Measurements from ENCODE around the gene SGO2.

The SGO2 gene, protein sequence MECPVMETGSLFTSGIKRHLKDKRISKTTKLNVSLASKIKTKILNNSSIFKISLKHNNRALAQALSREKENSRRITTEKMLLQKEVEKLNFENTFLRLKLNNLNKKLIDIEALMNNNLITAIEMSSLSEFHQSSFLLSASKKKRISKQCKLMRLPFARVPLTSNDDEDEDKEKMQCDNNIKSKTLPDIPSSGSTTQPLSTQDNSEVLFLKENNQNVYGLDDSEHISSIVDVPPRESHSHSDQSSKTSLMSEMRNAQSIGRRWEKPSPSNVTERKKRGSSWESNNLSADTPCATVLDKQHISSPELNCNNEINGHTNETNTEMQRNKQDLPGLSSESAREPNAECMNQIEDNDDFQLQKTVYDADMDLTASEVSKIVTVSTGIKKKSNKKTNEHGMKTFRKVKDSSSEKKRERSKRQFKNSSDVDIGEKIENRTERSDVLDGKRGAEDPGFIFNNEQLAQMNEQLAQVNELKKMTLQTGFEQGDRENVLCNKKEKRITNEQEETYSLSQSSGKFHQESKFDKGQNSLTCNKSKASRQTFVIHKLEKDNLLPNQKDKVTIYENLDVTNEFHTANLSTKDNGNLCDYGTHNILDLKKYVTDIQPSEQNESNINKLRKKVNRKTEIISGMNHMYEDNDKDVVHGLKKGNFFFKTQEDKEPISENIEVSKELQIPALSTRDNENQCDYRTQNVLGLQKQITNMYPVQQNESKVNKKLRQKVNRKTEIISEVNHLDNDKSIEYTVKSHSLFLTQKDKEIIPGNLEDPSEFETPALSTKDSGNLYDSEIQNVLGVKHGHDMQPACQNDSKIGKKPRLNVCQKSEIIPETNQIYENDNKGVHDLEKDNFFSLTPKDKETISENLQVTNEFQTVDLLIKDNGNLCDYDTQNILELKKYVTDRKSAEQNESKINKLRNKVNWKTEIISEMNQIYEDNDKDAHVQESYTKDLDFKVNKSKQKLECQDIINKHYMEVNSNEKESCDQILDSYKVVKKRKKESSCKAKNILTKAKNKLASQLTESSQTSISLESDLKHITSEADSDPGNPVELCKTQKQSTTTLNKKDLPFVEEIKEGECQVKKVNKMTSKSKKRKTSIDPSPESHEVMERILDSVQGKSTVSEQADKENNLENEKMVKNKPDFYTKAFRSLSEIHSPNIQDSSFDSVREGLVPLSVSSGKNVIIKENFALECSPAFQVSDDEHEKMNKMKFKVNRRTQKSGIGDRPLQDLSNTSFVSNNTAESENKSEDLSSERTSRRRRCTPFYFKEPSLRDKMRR

DNA sequence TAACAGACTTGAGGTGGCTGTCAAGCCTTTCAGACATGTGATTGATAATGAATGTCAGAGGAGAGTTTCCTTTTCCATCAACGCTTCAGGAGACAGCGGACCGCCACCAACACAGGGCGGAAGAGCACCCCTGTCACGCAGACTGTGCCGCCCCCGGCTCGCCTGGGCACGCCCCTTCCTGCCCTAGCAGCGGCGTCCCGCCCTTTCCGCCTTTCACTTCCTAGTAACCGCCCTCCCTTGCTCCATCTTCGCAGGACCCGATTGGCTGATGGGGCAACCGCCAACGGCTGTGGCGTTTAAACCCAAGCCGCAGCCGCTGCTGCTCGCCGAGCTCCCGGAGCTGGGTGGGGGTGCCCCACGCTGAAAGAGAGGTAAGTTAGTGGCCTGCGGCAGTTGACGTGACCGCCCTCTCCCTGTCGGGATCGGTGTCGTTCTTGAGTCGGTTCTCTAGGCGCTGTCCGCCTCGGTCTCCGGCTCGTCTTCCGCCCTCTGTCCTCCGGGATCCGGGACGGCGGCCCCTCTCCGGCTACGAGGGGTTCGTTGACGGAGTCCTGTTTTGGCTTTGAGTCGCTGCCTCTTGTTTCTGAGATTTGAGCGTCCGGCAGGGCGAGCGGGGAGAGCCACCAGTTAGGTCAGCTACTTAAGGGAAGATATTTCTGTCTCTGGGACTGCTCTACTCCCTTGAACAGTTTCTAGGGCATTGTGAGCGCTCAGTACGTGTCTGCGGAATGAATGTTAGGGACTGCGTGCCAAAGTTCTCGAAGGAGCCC is at the start of gene SGO2:
SGO2 (plus strand) TSS at position 326 of the 770 bp plus-strand sequence. CDS start 6,769 bp downstream, outside the sequence.
- peak; percentile 93 for DNase-seq

DNA sequence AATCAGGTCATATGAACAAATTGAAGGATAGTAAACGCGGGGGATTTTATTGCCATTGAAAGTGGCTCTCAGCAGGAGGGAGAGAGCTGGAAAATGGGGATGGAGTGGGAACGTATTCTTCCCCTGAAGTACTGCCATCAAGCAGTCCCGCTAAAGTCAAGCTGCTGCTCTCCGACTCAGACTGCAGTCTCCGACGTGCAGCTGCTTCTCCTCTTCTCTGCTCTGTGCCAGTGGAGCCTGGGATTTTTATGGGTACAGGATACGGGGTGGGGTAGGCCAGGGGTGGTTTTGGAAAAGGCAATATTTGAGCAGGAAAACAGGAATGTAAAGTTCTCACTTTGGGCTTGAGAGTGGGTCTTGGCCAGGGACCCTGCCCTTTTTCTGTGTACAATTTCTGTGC is 49.2 kb upstream of the SGO2 start:
- no peak for DNase-seq

DNA sequence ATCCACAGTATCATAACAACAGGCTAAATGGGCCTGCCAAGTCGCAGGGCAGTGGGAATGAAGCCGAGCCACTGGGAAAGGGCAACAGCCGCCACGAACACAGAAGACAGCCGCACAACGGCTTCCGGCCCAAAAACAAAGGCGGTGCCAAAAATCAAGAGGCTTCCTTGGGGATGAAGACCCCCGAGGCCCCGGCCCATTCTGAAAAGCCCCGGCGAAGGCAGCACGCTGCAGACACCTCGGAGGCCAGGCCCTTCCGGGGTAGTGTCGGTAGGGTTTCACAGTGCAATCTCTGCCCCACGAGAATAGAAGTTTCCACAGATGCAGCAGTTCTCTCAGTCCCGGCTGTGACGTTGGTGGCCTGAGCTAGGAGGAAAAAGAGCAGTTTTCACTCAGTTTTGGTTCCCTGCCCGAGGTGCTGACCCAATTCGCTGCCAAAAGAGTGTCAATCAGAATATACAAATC is 48.3 kb upstream of the SGO2 start:
- no peak for DNase-seq

DNA sequence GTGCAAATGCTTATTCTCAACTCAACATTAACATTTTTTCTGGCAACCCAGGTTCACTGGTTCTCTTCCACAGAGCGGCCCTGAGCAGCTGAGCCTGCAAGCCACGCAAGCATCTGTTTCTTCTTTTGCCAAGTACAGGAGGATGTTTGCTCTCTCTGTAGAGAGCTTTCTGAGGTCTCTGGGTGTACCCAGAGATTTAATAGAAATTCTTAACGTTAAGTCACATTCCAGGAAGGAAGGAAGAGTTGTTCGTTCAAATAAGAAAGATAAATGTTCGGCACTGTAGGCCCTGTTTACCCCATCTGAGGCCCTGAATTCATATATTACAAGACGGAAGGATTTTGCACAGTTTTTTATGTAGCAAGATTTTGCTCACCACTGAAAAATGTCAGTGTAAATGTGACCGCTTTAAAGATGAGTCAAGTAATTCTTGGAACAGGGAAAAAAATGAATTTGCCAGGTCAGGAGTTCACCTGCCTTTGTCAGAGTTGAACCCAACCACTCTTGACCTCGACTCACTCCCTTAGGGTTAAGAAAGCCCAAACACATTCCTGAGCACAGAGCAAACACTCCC is 46.2 kb upstream of the SGO2 start:
- no peak for DNase-seq

GRCh38 chr2:200482194-200482593 is 43.8 kb upstream of the SGO2 start:
- DNase-seq, result no peak

GRCh38 chr2:200483729-200484198 is 42.2 kb upstream of the SGO2 start:
- no peak for DNase-seq

DNA sequence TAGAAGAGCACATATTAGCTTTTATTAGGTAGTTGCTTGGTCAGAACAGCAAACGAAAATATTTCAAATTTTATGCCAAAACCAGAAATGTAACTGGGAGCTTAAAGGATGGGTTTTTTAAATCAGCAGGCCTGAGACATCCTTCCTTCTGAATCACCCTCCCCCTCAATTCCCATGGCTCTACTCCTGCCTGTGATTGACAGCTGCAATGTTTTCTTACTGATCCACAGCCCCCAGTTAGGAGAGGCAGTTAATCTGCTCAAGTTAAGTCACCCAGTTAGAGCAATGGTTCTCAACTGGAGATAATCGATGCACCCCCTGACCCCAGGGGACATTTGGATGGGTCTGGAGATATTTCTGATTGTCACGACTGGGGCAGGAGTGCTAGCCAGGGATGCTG is 41.1 kb upstream of the SGO2 start:
- DNase-seq, result no peak

- DNase-seq, result no peak
Observed at GRCh38 chr2:200486529-200486928, 39.5 kb upstream of the SGO2 start.

GRCh38 chr2:200488169-200488568 is 37.8 kb upstream of the SGO2 start:
- DNase-seq, result no peak

GRCh38 chr2:200490001-200490400 is 36.0 kb upstream of the SGO2 start:
- no peak for DNase-seq

- DNase-seq, result no peak
Observed at GRCh38 chr2:200492656-200493055, 33.4 kb upstream of the SGO2 start.

DNA sequence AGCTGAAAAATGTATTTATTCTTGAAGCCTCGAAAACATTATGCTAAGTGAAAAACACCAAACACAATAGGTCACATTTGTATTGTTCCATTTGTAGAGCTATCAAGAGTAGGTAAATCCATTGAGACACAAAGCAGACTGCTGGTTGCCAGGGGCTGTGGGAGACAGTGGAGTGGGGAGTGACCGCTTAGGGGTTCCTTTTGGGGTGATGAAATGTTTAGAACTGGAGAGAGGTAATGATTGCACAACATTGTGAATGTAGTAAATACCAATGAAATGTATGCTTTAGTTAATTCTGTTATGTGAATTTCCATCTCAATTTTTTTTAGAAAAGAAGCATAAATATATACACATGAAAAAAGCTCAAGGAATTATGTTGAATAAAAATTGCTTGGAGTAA is 32.0 kb upstream of the SGO2 start:
- DNase-seq, result no peak

DNA sequence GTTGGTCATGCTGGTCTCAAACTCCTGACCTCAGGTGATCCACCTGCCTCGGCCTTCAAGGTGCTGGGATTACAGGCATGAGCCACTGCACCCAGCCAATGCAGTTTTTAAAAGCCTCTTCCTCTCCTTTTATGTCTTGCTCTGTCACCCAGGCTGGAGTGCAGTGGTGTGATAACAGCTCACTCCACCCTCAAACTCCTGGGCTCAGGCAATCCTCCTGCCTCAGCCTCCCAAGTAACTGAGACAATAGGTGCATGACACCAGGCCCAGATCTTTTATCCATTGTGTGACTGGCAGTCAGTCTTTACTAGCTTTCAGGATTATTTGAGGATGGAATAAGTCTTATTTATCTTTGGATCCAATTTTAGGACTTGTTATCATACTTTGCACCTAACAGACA is 29.3 kb upstream of the SGO2 start:
- DNase-seq, result no peak

DNA sequence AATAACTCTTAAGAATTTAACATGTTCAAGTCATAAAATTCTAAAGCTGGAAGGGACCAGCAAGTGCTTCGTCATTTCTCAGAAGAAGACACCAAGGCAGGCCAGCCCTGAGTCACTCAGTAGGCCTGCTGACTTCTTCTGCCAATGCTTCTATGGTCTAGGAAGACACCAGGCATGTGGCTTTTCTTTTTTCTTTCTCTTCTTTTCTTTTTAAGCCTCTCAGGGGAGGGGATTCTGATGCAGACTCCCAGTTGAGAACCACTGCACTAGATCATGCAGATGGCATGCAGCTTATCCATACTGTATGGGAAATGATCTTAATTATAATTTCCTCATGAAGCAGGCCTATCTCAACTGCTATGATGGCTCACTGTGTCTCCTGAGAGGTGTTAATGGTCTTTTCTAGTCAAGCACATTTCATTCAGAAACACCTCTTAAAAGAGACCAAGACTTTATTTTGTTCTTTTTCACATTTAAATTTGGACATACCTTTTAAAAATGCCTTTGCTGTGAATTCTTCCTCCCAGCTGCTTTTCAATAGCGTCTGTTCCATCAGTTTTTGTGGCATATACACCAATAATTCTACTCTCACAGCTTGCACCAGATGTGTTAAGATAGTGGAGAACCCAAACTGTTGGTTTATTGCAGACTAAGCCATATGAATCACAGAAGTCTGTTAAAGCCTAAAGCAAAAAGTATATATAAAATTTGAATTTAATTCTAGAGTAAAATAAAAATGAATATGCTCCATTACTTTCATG is 27.4 kb upstream of the SGO2 start:
- no peak for DNase-seq

DNA sequence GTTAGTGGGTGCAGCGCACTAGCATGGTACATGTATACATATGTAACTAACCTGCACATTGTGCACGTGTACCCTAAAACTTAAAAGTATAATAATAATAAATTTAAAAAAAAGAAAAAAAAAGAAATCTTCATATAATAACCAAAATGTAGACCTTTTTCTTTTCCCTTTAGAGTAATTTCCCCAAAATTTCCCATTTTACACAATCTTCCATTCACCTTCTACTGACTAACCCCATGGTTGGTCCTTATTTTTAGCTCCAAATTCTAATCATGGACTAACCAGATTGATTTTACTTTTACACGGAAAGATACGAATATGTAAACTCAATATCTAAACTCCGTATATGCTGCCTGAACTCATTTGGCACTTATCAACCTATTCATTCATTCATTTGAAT is 23.8 kb upstream of the SGO2 start:
- DNase-seq, result no peak

GRCh38 chr2:200506679-200507078 is 19.3 kb upstream of the SGO2 start:
- no peak for DNase-seq

- DNase-seq, result no peak
Observed at GRCh38 chr2:200507179-200507578, 18.8 kb upstream of the SGO2 start.

GRCh38 chr2:200509235-200509611 is 16.8 kb upstream of the SGO2 start:
- no peak for DNase-seq

- DNase-seq, result peak; percentile 83
Observed at GRCh38 chr2:200509612-200510433, 16.2 kb upstream of the SGO2 start, which contains the start of gene KCTD18. TSS of gene KCTD18 (minus strand) at chr2:200510068. CDS start at chr2:200507016, 3,052 bp downstream.

GRCh38 chr2:200515155-200515554 is 10.9 kb upstream of the SGO2 start:
- DNase-seq, result no peak
